ENCODE data around the gene MCCD1. TPM values are rescaled to one million over a fixed set of nuclear protein-coding genes. Genes with fewer than 3 reads are reported as not detected.
"Not testable (repeated sequence)": the region's sequence is repeated elsewhere in the genome, so short reads cannot be mapped to it uniquely, and the experiment has no call there.

Gene MCCD1
- total RNA-seq, 1 donor from 2014 or later, result not detected

DNA sequence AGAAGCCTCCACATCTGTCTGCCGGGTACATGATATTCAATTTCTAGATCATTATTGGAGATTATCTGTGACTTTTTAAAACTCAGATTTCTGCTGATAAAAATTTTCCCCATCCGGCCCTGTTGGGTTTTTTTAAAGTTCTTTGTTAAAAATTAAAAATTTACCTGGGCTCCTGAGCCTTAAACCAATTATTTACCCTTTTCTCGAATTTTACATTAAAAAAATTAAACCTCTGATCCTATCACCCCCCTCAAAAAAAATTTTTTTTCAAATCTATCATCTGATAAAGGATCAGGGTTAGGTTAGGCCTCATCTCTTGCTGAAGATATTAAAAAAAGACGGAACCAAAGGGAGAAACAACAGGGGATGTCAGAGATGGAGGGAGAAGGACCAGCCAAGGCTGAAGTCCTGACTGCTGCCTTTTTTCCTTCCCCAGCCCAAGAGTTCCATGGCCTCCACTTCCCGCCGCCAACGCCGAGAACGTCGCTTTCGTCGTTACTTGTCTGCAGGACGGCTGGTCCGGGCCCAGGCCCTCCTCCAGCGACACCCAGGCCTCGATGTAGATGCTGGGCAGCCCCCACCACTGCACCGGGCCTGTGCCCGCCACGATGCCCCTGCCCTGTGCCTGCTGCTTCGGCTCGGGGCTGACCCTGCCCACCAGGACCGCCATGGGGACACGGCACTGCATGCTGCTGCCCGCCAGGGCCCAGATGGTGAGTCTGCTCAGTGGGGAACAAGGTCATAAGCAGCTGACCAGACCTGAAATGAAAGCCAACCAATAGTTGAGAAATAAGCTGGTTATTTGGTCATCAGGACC lies 19.2 kb downstream of the MCCD1 start:
- peaks cover 17% of the 10 kb centered on the region for H3K4me1 Mint-ChIP-seq (ENCODE audit: unreplicated experiment)
- no peak for TF ChIP-seq CTCF (conservative IDR thresholded peaks at IDR 0.05)
- no peak for DNase-seq (ENCODE audit: extremely low spot score, unreplicated experiment)
- no peaks in the 10 kb centered on the region for H3K27me3 Mint-ChIP-seq
- H3K9me3 Mint-ChIP-seq, result no peaks in the 10 kb centered on the region
- peak overlapping the region; percentile 90 for H3K4me3 Mint-ChIP-seq
- H3K27ac Mint-ChIP-seq, result peak overlapping the region; percentile 85
- H3K36me3 Mint-ChIP-seq, result peaks cover 6% of the 10 kb centered on the region

DNA sequence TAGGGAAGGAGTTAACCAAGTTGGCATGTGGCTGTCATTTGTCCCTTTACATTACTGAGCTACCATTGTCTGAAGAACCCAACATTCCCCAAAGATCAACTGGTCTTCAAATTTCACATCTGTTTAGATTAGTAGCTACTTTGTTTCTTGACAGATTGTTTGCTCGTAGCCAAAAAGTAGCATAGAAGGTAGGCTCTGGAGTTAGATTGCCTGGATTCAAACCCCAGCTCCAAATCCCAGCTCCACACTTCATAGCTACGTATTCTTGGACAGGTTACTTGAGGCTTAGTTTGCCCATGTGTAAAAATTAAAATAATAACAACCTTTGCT lies 19.7 kb downstream of the MCCD1 start:
- no peaks in the 10 kb centered on the region for H3K27me3 Mint-ChIP-seq
- DNase-seq (ENCODE audit: extremely low spot score, unreplicated experiment), result no peak
- H3K27ac Mint-ChIP-seq, result peak overlapping the region; percentile 46
- TF ChIP-seq CTCF (conservative IDR thresholded peaks at IDR 0.05), result no peak
- peak overlapping the region; percentile 90 for H3K4me3 Mint-ChIP-seq
- H3K36me3 Mint-ChIP-seq, result peaks cover 6% of the 10 kb centered on the region
- peaks cover 17% of the 10 kb centered on the region for H3K4me1 Mint-ChIP-seq (ENCODE audit: unreplicated experiment)
- no peaks in the 10 kb centered on the region for H3K9me3 Mint-ChIP-seq

DNA sequence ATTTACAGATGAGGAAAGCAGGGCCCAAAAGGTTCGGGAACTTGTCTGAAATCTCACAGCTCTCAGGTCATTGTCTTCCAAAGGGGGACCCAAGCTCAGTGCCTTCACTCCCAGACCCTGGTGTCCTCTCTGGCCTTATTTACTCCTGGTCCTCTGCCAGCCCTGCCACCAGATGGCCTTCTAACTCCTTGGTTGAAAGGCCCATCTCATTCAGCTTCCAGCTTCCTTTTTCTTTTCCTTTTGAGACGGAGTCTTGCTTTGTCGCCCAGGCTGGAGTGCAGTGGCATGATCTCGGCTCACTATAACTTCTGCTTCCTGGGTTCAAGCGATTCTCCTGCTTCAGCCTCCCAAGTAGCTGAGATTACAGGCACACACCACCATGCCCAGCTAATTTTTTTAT lies 22.6 kb downstream of the MCCD1 start:
- DNase-seq (ENCODE audit: extremely low spot score, unreplicated experiment); H3K27ac Mint-ChIP-seq: not testable (repeated sequence)

DNA sequence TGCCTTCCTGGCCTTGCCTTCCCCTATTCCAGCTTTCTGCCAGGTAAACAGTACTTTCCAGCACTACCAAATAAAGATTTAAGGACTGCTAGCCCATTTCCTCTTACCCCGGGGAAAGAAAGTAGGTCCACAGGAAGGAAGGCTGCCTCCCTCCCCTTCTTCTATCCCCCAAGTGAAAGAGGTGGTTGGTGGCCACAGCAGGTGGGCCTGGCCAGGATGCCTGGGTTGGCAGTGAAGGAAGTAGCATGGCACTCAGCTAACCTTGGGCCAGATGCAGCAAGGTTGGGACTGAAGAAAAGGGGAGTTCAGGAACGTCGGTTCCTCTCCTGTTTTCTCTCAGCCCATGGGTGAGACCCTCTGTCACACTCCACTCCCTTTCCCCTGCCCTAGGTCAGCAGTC lies 27.5 kb downstream of the MCCD1 start:
- peaks cover 13% of the 10 kb centered on the region for H3K36me3 Mint-ChIP-seq

More for the DNA sequence above, 22.6 kb downstream of the MCCD1 start:
- not testable (repeated sequence) for H3K27me3 Mint-ChIP-seq; H3K36me3 Mint-ChIP-seq; H3K9me3 Mint-ChIP-seq; H3K4me3 Mint-ChIP-seq; H3K4me1 Mint-ChIP-seq (ENCODE audit: unreplicated experiment)
- TF ChIP-seq CTCF (conservative IDR thresholded peaks at IDR 0.05), result peak; percentile 61

GRCh38 chr6:31557443-31558317 lies 28.9 kb downstream of the MCCD1 start:
- no peak for TF ChIP-seq CTCF (conservative IDR thresholded peaks at IDR 0.05)
- DNase-seq (ENCODE audit: extremely low spot score, unreplicated experiment), result no peak
- H3K27me3 Mint-ChIP-seq, result no peaks in the 10 kb centered on the region

More for the DNA sequence above, 27.5 kb downstream of the MCCD1 start:
- H3K9me3 Mint-ChIP-seq, result no peaks in the 10 kb centered on the region
- no peak overlapping the region for H3K27ac Mint-ChIP-seq
- no peak for DNase-seq (ENCODE audit: extremely low spot score, unreplicated experiment)
- H3K4me3 Mint-ChIP-seq, result no peak overlapping the region
- no peaks in the 10 kb centered on the region for H3K27me3 Mint-ChIP-seq
- no peak for TF ChIP-seq CTCF (conservative IDR thresholded peaks at IDR 0.05)
- H3K4me1 Mint-ChIP-seq (ENCODE audit: unreplicated experiment), result no peaks in the 10 kb centered on the region

More at GRCh38 chr6:31557443-31558317, 28.9 kb downstream of the MCCD1 start:
- H3K4me1 Mint-ChIP-seq (ENCODE audit: unreplicated experiment), result no peaks in the 10 kb centered on the region
- H3K4me3 Mint-ChIP-seq, result no peak overlapping the region
- H3K36me3 Mint-ChIP-seq, result peaks cover 13% of the 10 kb centered on the region
- no peak overlapping the region for H3K27ac Mint-ChIP-seq
- H3K9me3 Mint-ChIP-seq, result no peaks in the 10 kb centered on the region
